ENCODE results near the gene EDN1. TPM values are rescaled to one million over a fixed set of nuclear protein-coding genes. Genes with fewer than 3 reads are reported as not detected.

Gene EDN1
- total RNA-seq, 1 experiment from 2014 or later, result 15.1 TPM

- no peak for ATAC-seq
- no peak for DNase-seq (ENCODE audit: low read depth, low spot score)
- intact Hi-C loops (cut with micrococcal nuclease; ENCODE audit: unreplicated experiment) (loop anchor here (5.0 kb wide), 1 partner anchor 48 kb away; the partner anchor contains the start of gene EDN1), in situ Hi-C loops (cut with HindIII; ENCODE audit: low pct_unique_long_range_greater_than_20kb, low sequenced_read_pairs) (no loop called here)
- peaks cover 52% of the 10 kb centered on the region for H3K4me1 ChIP-seq (ENCODE audit: control insufficient read depth, insufficient read depth, low read length)
- no TSS peak for BruUV-seq (replicated peaks)
- H3K27ac ChIP-seq (ENCODE audit: low read length), result peak overlapping the region; percentile 98
- TF ChIP-seq POLR2AphosphoS5 (IDR thresholded peaks at IDR 0.05; ENCODE audit: low read depth, low read length) (no peak), CTCF (IDR thresholded peaks at IDR 0.05) (no peak), REST (IDR thresholded peaks at IDR 0.05; ENCODE audit: insufficient read depth in 1 of 2, low read depth in 2 of 2, low read length in 1 of 2) (no peak), TCF7L2 (IDR thresholded peaks at IDR 0.05; ENCODE audit: low read depth, low read length) (no peak), SIN3A (IDR thresholded peaks at IDR 0.05; ENCODE audit: borderline replicate concordance, insufficient read depth, low read depth, low read length) (no peak)
- no peaks in the 10 kb centered on the region for H3K9me3 ChIP-seq (ENCODE audit: control insufficient read depth, insufficient read depth, low read depth, low read length)
- ChIA-PET POLR2A (no interaction called here), CTCF (no interaction called here)
- H3K4me3 ChIP-seq (ENCODE audit: low read depth in 2 of 2, low read length in 2 of 2), result no peak overlapping the region
- no peaks in the 10 kb centered on the region for H3K27me3 ChIP-seq (ENCODE audit: control insufficient read depth, insufficient read depth, low read length)
- H3K36me3 ChIP-seq (ENCODE audit: control insufficient read depth, insufficient read depth, low read length), result no peaks in the 10 kb centered on the region
These were observed 50.3 kb downstream of the EDN1 start for GRCh38 chr6:12340488-12340818.

DNA sequence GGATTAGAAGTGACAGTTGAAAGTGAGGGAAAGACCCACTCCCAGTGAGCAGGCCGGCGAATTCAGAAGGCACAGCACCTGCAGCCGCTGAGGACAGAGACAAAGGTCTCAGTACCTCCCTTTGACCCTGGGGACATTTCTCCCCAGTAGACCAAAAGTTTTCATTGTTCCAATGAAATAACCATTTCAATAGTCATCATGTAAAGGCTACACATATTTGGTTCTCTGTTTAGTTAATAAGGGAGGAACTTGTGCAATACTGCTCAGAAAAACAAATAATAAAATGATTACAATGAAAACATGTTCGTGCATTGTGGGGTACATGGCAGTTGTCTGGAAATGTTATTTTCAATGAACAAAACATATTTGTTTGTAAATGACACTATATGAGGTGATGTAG lies 52.5 kb downstream of the EDN1 start:
- no peaks in the 10 kb centered on the region for H3K27me3 ChIP-seq (ENCODE audit: control insufficient read depth, insufficient read depth, low read length)
- TF ChIP-seq POLR2AphosphoS5 (IDR thresholded peaks at IDR 0.05; ENCODE audit: low read depth, low read length), result 0 out of 2 replicates have a peak, but pooled peaks have one; percentile 30
- peak; percentile 86 for TF ChIP-seq TCF7L2 (IDR thresholded peaks at IDR 0.05; ENCODE audit: low read depth, low read length)
- no peak for TF ChIP-seq REST (IDR thresholded peaks at IDR 0.05; ENCODE audit: insufficient read depth in 1 of 2, low read depth in 2 of 2, low read length in 1 of 2)
- TF ChIP-seq CTCF (IDR thresholded peaks at IDR 0.05), result no peak
- no peak for TF ChIP-seq SIN3A (IDR thresholded peaks at IDR 0.05; ENCODE audit: borderline replicate concordance, insufficient read depth, low read depth, low read length)
- peak overlapping the region; percentile 98 for H3K27ac ChIP-seq (ENCODE audit: low read length)
- BruUV-seq (replicated peaks), result no TSS peak
- no peak overlapping the region; a peak in 1 of 4 replicates for H3K4me3 ChIP-seq (ENCODE audit: low read depth in 2 of 2, low read length in 2 of 2)
- ChIA-PET CTCF (interaction anchor here (0.6 kb wide), 1 partner anchor 1571 kb away, joined by 10 read pairs; no protein-coding TSS in a partner anchor), POLR2A (interaction anchor here (0.9 kb wide), 1 partner anchor 48 kb away, joined by 6 read pairs; no protein-coding TSS in a partner anchor)
- DNase-seq (ENCODE audit: low read depth, low spot score), result no peak
- intact Hi-C loops (cut with micrococcal nuclease; ENCODE audit: unreplicated experiment), result loop anchor here (5.0 kb wide), 1 partner anchor 50 kb away; the partner anchor contains the start of gene EDN1
- ATAC-seq, result peak; percentile 48
- in situ Hi-C loops (cut with HindIII; ENCODE audit: low pct_unique_long_range_greater_than_20kb, low sequenced_read_pairs), result no loop called here
- H3K9me3 ChIP-seq (ENCODE audit: control insufficient read depth, insufficient read depth, low read depth, low read length), result no peaks in the 10 kb centered on the region
- peaks cover 38% of the 10 kb centered on the region for H3K4me1 ChIP-seq (ENCODE audit: control insufficient read depth, insufficient read depth, low read length)
- no peaks in the 10 kb centered on the region for H3K36me3 ChIP-seq (ENCODE audit: control insufficient read depth, insufficient read depth, low read length)

Measured in Panc1 (cell line).